Endothelial cell of umbilical vein (primary cell): ENCODE results near the gene PYURF. TPM values are rescaled to one million over a fixed set of nuclear protein-coding genes. Genes with fewer than 3 reads are reported as not detected.
A peak's percentile ranks its signal among the peaks of the same experiment; 100 is the strongest.

Experiments
- BruUV-seq: library from RNA; stranded (reverse); fragments of 400-500 nt; replicated peaks from 2 replicates; lab custom pipeline; 2021; lab: Mats Ljungman, UMichigan
- CTCF ChIA-PET: fragments of 300-600, 350-600 bp; sonication (Branson Sonifier 250); formaldehyde crosslinking; loops from one replicate; lab custom pipeline; 2021; ENCODE audit warnings: antibody characterized with exemption, inconsistent platforms; lab: Charles Lee
- POLR2A ChIA-PET: fragments of 300-600, 350-600 bp; sonication (Branson Sonifier 250); formaldehyde crosslinking; loops from one replicate; lab custom pipeline; 2021; ENCODE audit warnings: antibody characterized with exemption, inconsistent platforms; lab: Charles Lee
- DNase-seq: peaks from one replicate; pipeline ENCODE4 v3.0.0-alpha.2; 2011; ENCODE audit warnings: low read depth, low spot score
- FAIRE-seq: peaks from 2 replicates; lab custom pipeline; 2011; peaks lifted over from hg19 to GRCh38; lab: Jason Lieb, UNC
- H2AFZ ChIP-seq: 2 replicates; pipeline ENCODE4 v1.6.0; 2012; ENCODE audit warnings: low read depth, low read length, control low read depth, inconsistent platforms
- H3K27ac ChIP-seq: 2 replicates; pipeline ENCODE4 v1.5.1; 2011; ENCODE audit warnings: low read depth, mild to moderate bottlenecking, control low read depth, low read length, moderate library complexity; ENCODE audit not compliant: insufficient read depth
- H3K27me3 ChIP-seq, 2 experiments: 2 replicates each; pipeline versions ENCODE4 v1.6.0 to v1.6.1; 2011; ENCODE audit warnings: low read length in 2 of 2, mixed read lengths in 1 of 2; ENCODE audit not compliant: control insufficient read depth in 2 of 2, insufficient read depth in 2 of 2
- H3K36me3 ChIP-seq, 2 experiments: 2 replicates in 1 of 2; 3 replicates in 1 of 2; pipeline ENCODE4 v1.5.1; 2011; ENCODE audit warnings: low read length in 2 of 2, mild to moderate bottlenecking in 1 of 2, moderate library complexity in 1 of 2; ENCODE audit not compliant: control insufficient read depth in 2 of 2, insufficient read depth in 2 of 2; ENCODE audit errors: extremely low read depth in 1 of 2
- H3K4me1 ChIP-seq: 3 replicates; pipeline ENCODE4 v1.5.1; 2011; ENCODE audit warnings: mild to moderate bottlenecking, low read length; ENCODE audit not compliant: control insufficient read depth, insufficient read depth; ENCODE audit errors: extremely low read depth
- H3K4me2 ChIP-seq: 2 replicates; pipeline ENCODE4 v1.6.1; 2011; ENCODE audit warnings: low read length, control low read depth, mixed read lengths; ENCODE audit not compliant: insufficient read depth
- H3K4me3 ChIP-seq, 3 experiments: fragments of 200-600 bp in 1 of 3; sonication (generic), shearing (Covaris generic) in 1 of 3; replicated peaks in 1 of 3; 2 replicates each; pipeline ENCODE4 v1.5.1; 2011 to 2016; ENCODE audit warnings: control low read depth in 3 of 3, low read length in 3 of 3, mild to moderate bottlenecking in 2 of 3, inconsistent platforms in 1 of 3, low read depth in 1 of 3, moderate library complexity in 1 of 3; ENCODE audit not compliant: insufficient read depth in 1 of 3
- H3K79me2 ChIP-seq: 2 replicates; pipeline ENCODE4 v1.6.0; 2012; ENCODE audit warnings: low read length, inconsistent platforms; ENCODE audit not compliant: control insufficient read depth, insufficient read depth
- H3K9ac ChIP-seq: replicated peaks from 2 replicates; pipeline ENCODE3; 2011; ENCODE audit warnings: low read length, control low read depth; ENCODE audit not compliant: insufficient read depth; ENCODE audit errors: extremely low read depth
- H3K9me1 ChIP-seq: replicated peaks from 3 replicates; pipeline ENCODE4 v1.6.0; 2011; ENCODE audit warnings: mild to moderate bottlenecking, low read length; ENCODE audit not compliant: control insufficient read depth, insufficient read depth; ENCODE audit errors: extremely low read depth
- H3K9me3 ChIP-seq: replicated peaks from 2 replicates; pipeline ENCODE4 v1.5.1; 2012; ENCODE audit warnings: low read length, inconsistent platforms; ENCODE audit not compliant: control insufficient read depth, insufficient read depth
- H4K20me1 ChIP-seq: replicated peaks from 2 replicates; pipeline ENCODE3; 2011; ENCODE audit warnings: mild to moderate bottlenecking, low read length; ENCODE audit not compliant: control insufficient read depth, insufficient read depth; ENCODE audit errors: extremely low read depth
- CTCF ChIP-seq, 2 donors: IDR thresholded peaks; 1 replicate in 1 of 2; 2 replicates in 1 of 2; pipeline ENCODE4 v1.5.1; 2011; ENCODE audit warnings: low read length in 2 of 2, mild to moderate bottlenecking in 2 of 2, moderate library complexity in 2 of 2, control low read depth in 1 of 2, inconsistent platforms in 1 of 2, low read depth in 1 of 2; ENCODE audit not compliant: insufficient read depth in 1 of 2; ENCODE audit errors: extremely low read depth in 1 of 2
- EZH2 ChIP-seq: IDR thresholded peaks from 2 replicates; pipeline ENCODE4 v1.6.1; 2012; ENCODE audit warnings: borderline replicate concordance, low read depth, mild to moderate bottlenecking, moderate library complexity, low read length, inconsistent platforms; ENCODE audit not compliant: severe bottlenecking
- FOS ChIP-seq: IDR thresholded peaks from 2 replicates; pipeline ENCODE4 v1.6.1; 2011; ENCODE audit warnings: mild to moderate bottlenecking, low read length, moderate library complexity, borderline replicate concordance; ENCODE audit not compliant: insufficient read depth
- GATA2 ChIP-seq: IDR thresholded peaks from 2 replicates; pipeline ENCODE4 v1.7.0; 2011; ENCODE audit warnings: low read depth, mild to moderate bottlenecking, moderate library complexity, mixed read lengths, low read length; ENCODE audit not compliant: insufficient read length, insufficient read depth
- JUN ChIP-seq: IDR thresholded peaks from 2 replicates; pipeline ENCODE4 v1.6.1; 2011; ENCODE audit warnings: borderline replicate concordance, low read depth; ENCODE audit not compliant: insufficient read length, insufficient read depth
- MAX ChIP-seq: IDR thresholded peaks from 2 replicates; pipeline ENCODE4 v1.6.1; 2011; ENCODE audit not compliant: insufficient read depth, insufficient read length
- MYC ChIP-seq: IDR thresholded peaks from one replicate; pipeline ENCODE4 v1.6.1; 2011; ENCODE audit warnings: mild to moderate bottlenecking, low read depth, low read length
- POLR2A ChIP-seq: IDR thresholded peaks from 2 replicates; pipeline ENCODE4 v1.6.1; 2012; ENCODE audit warnings: low read depth, mild to moderate bottlenecking, control low read depth, low read length
- POLR2AphosphoS5 ChIP-seq: IDR thresholded peaks from 2 replicates; pipeline ENCODE4 v1.6.1; 2012; ENCODE audit warnings: low read depth, mild to moderate bottlenecking, control low read depth, low read length, moderate library complexity; ENCODE audit not compliant: insufficient read depth
- dilution Hi-C: fragments of 300-500 bp; cut with MboI; formaldehyde crosslinking; loops from one replicate; pipeline ENCODE4 v1.15.0; 2019; ENCODE audit warnings: low sequenced_read_pairs; ENCODE audit not compliant: extremely low pct_ligation_motif_present
- intact Hi-C: fragments of 100-400 bp; cut with micrococcal nuclease; formaldehyde crosslinking; loops from one replicate; pipeline ENCODE4 v1.10.0; 2022
- polyA plus RNA-seq, 4 experiments: library from polyadenylated mRNA; depleted of rRNA in 3 of 4; stranded (reverse) in 3 of 4; unstranded in 1 of 4; fragments of >200 nt; gene quantifications; 2 replicates each; pipeline versions ENCODE4 v1.2.1 to v1.2.3, GENCODE V29; 2011 to 2012; ENCODE audit warnings: missing spikeins in 1 of 4
- total RNA-seq: library from RNA; stranded (reverse); gene quantifications from 2 replicates; pipeline ENCODE4 v1.2.3, GENCODE V29; 2021

The PYURF gene
- total and polyA plus RNA-seq, 2 donors (not counting 3 experiments of a cell fraction or from before 2014, with no cell fraction given) = 59.1 to 79.7 TPM

GRCh38 chr4:88531549-88531948, 8.0 kb upstream of the PYURF start:
- H3K4me3 ChIP-seq = peak overlapping the region in 1 of 3 experiments; percentile 22
- H3K79me2 ChIP-seq = no peaks in the 10 kb centered on the region
- no peaks in the 10 kb centered on the region for H4K20me1 ChIP-seq
- peaks cover 38% of the 10 kb centered on the region for H3K4me1 ChIP-seq
- intact Hi-C loops (loop anchor here (5.0 to 10.0 kb wide), 2 partner anchors 291 to 583 kb away; partner anchors contain the start of gene TIGD2), dilution Hi-C loops (no loop called here)
- no peak overlapping the region for H3K27ac ChIP-seq
- BruUV-seq = no TSS peak
- ChIA-PET POLR2A (no interaction called here), CTCF (interaction anchor here (1.0 to 16.6 kb wide), 11 partner anchors 8 to 492 kb away, joined by 3 to 368 read pairs (median 5); no protein-coding TSS in a partner anchor)
- no peak for TF ChIP-seq MAX
- TF ChIP-seq MYC = no peak
- TF ChIP-seq EZH2 = no peak
- TF ChIP-seq POLR2A = no peak
- TF ChIP-seq JUN = no peak
- no peak for TF ChIP-seq CTCF (IDR thresholded peaks at IDR 0.05; ENCODE audit: extremely low read depth in 1 of 2, insufficient read depth in 1 of 2, low read depth in 1 of 2, low read length in 2 of 2)
- TF ChIP-seq FOS = no peak
- no peak for TF ChIP-seq GATA2
- no peak for TF ChIP-seq POLR2AphosphoS5
- no peaks in the 10 kb centered on the region for H3K9me1 ChIP-seq
- no peak overlapping the region for H3K9ac ChIP-seq
- H2AFZ ChIP-seq = peak overlapping the region; percentile 50
- no peaks in the 10 kb centered on the region for H3K36me3 ChIP-seq
- no peaks in the 10 kb centered on the region for H3K9me3 ChIP-seq
- DNase-seq = no peak
- peak overlapping the region; percentile 20 for H3K4me2 ChIP-seq
- H3K27me3 ChIP-seq = no peaks in the 10 kb centered on the region
- FAIRE-seq = peak; percentile 21
